Adrenal gland (tissue), 12 donors: ENCODE results near the gene IFITM2. TPM values are rescaled to one million over a fixed set of nuclear protein-coding genes. Genes with fewer than 3 reads are reported as not detected.
A peak's percentile ranks its signal among the peaks of the same experiment; 100 is the strongest.

Source experiments
- DNase-seq, 7 donors: peaks; one replicate each; pipeline ENCODE4 v3.0.0-alpha.2; 2019 to 2020
- H3K27ac ChIP-seq, 5 donors: fragments of 200-600 bp; sonication (generic) in 4 of 5; 1 replicate in 3 of 5; 2 replicates in 2 of 5; pipeline versions ENCODE4 v1.5.1 to v1.8.0; 2016 to 2020; ENCODE audit warnings: mild to moderate bottlenecking in 1 of 5
- H3K27me3 ChIP-seq: fragments of 200-600 bp; 2 replicates; pipeline ENCODE4 v1.8.0; 2021
- H3K36me3 ChIP-seq, 2 donors: fragments of 200-600 bp; replicated peaks in 1 of 2; 1 replicate in 1 of 2; 2 replicates in 1 of 2; pipeline versions ENCODE4 v1.5.1 to v1.8.0; 2018 to 2022
- H3K4me1 ChIP-seq, 2 donors: fragments of 200-600 bp; replicated peaks in 1 of 2; 1 replicate in 1 of 2; 2 replicates in 1 of 2; pipeline versions ENCODE4 v1.5.1 to v1.8.0; 2018 to 2021
- H3K4me3 ChIP-seq, 4 donors: fragments of 200-600 bp; sonication (generic) in 3 of 4; one replicate each; pipeline ENCODE4 v1.5.1; 2016 to 2018
- H3K9me3 ChIP-seq, 3 donors: fragments of 200-600 bp; sonication (generic) in 1 of 3; replicated peaks in 1 of 3; 1 replicate in 2 of 3; 2 replicates in 1 of 3; pipeline versions ENCODE4 v1.5.1 to v1.8.0; 2016 to 2021
- CTCF ChIP-seq, 6 experiments: fragments of 450-650 bp in 4 of 6; fragments of 200-600 bp in 2 of 6; sonication (generic) in 1 of 6; IDR thresholded peaks; 1 replicate in 5 of 6; 2 replicates in 1 of 6; pipeline versions ENCODE4 v1.5.1 to v1.8.0; 2016 to 2021; ENCODE audit warnings: antibody characterized with exemption in 6 of 6, mild to moderate bottlenecking in 2 of 6, moderate library complexity in 1 of 6
- POLR2A ChIP-seq, 2 donors: fragments of 450-650 bp; IDR thresholded peaks; one replicate each; pipeline ENCODE4 v1.6.1; 2017; ENCODE audit warnings: antibody characterized with exemption in 2 of 2, mild to moderate bottlenecking in 2 of 2, moderate library complexity in 1 of 2
- WGBS, 4 donors: extraction: QIAGEN DNeasy Blood & Tissue Kit in 2 of 4; methylation state at CpG; one replicate each; pipeline versions ENCODE4 v1.1.5 to v1.1.7; 2013 to 2017; 5-methylcytosine and 5-hydroxymethylcytosine counted together
- intact Hi-C, 2 donors: fragments of 100-400 bp; cut with DNase I; formaldehyde crosslinking; loops; one replicate each; pipeline versions ENCODE4 v1.14.1 to v1.15.0; 2022 to 2023
- polyA plus RNA-seq, 3 donors: library from polyadenylated mRNA; stranded (reverse); fragments of 200-250 nt in 2 of 3; fragments of 350-450 nt in 1 of 3; fragmentation: Illumina TruSeq in 1 of 3; extraction: RNeasy Lipid Tissue Mini Kit (QIAGEN cat#74804) in 1 of 3; gene quantifications; one replicate each; pipeline ENCODE4 v1.2.3, GENCODE V29; 2013 to 2014
- total RNA-seq, 9 donors: library from RNA; depleted of rRNA in 4 of 9; stranded (reverse); fragments of >200 nt in 4 of 9; fragments of 120-200 nt in 1 of 9; fragmentation: NEBNext Ultra II Directional in 1 of 9; extraction: Animal tissue kit (Norgen Biotek cat#: 25700) in 1 of 9; gene quantifications; one replicate each; pipeline versions ENCODE4 v1.1.0 to v1.2.4, GENCODE V29; 2013 to 2023
- donor health status: healthy with polysubstance abuse.
- donor health status: Bipolar disorder and iron deficiency.
- donor health status: DM: yes; HTN: yes; CAD: no.
- donor health status: DM: no; HTN: no; CAD: no.
- donor health status: DM: no; HTN: no; CAD: no.
- donor health status: DM: yes; HTN: yes; CAD: no.

The IFITM2 gene
- total and polyA plus RNA-seq, 12 donors: 30.7 to 835 (median 235) TPM

GRCh38 chr11:303363-303762 is 4.3 kb upstream of the IFITM2 start:
- TF ChIP-seq POLR2A (IDR thresholded peaks at IDR 0.05) (no peak), CTCF (IDR thresholded peaks at IDR 0.05) (no peak)
- intact Hi-C loops: no loop called here
- 77 to 89% (median 78%) methylated on average over 12 of the region's 12 CpGs for WGBS, 4 donors
- H3K9me3 ChIP-seq: no peaks in the 10 kb centered on the region
- peaks cover 9% of the 10 kb centered on the region for H3K27me3 ChIP-seq
- H3K4me1 ChIP-seq: peaks cover 0 to 5% of the 10 kb centered on the region in 2 donors
- no peaks in the 10 kb centered on the region for H3K36me3 ChIP-seq
- no peak overlapping the region for H3K27ac ChIP-seq
- DNase-seq: no peak
- no peak overlapping the region for H3K4me3 ChIP-seq

- H3K27me3 ChIP-seq: peaks cover 3% of the 10 kb centered on the region
- intact Hi-C loops: no loop called here
- no peak for DNase-seq
- H3K4me1 ChIP-seq: peaks cover 0 to 5% of the 10 kb centered on the region in 2 donors
- 72 to 90% (median 76%) methylated on average over 4 to 52 of the region's 52 CpGs for WGBS, 4 donors
- H3K9me3 ChIP-seq: no peaks in the 10 kb centered on the region
- no peak overlapping the region for H3K27ac ChIP-seq
- no peak overlapping the region for H3K4me3 ChIP-seq
- TF ChIP-seq POLR2A (IDR thresholded peaks at IDR 0.05) (no peak), CTCF (IDR thresholded peaks at IDR 0.05) (no peak)
- H3K36me3 ChIP-seq: no peaks in the 10 kb centered on the region
Measured at GRCh38 chr11:304061-304506, 3.5 kb upstream of the IFITM2 start.

GRCh38 chr11:304915-305843 is 2.4 kb upstream of the IFITM2 start:
- intact Hi-C loops: loop anchor here in 1 of 2 donors (5.0 kb wide), 1 partner anchor 52 kb away; no protein-coding TSS in a partner anchor

More at GRCh38 chr11:304915-305843, 2.4 kb upstream of the IFITM2 start:
- TF ChIP-seq CTCF (IDR thresholded peaks at IDR 0.05): peak; percentile 41 to 86 (median 69)
- TF ChIP-seq POLR2A (IDR thresholded peaks at IDR 0.05): no peak
- H3K36me3 ChIP-seq: no peaks in the 10 kb centered on the region
- no peak overlapping the region for H3K4me3 ChIP-seq
- peaks cover 6 to 15% of the 10 kb centered on the region in 2 donors for H3K4me1 ChIP-seq
- peak; percentile 53 to 86 (median 76) for DNase-seq
- H3K9me3 ChIP-seq: no peaks in the 10 kb centered on the region
- 32 to 34% (median 33%) methylated on average over 19 of the region's 19 CpGs for WGBS, 4 donors
- peak overlapping the region in 1 of 5 donors; percentile 94 for H3K27ac ChIP-seq
- no peaks in the 10 kb centered on the region for H3K27me3 ChIP-seq
